ENCODE data around the gene FAM241B.

FAM241B gene

GRCh38 chr10:69662173-69662877, 32.3 kb downstream of the FAM241B start:
- ChIA-PET POLR2A (no interaction called here), CTCF (interaction anchor here (1.2 to 1.9 kb wide), 4 partner anchors 11 to 50 kb away, joined by 3 to 5 read pairs (median 4); no protein-coding TSS in a partner anchor)
- TF ChIP-seq, protein P1, sequence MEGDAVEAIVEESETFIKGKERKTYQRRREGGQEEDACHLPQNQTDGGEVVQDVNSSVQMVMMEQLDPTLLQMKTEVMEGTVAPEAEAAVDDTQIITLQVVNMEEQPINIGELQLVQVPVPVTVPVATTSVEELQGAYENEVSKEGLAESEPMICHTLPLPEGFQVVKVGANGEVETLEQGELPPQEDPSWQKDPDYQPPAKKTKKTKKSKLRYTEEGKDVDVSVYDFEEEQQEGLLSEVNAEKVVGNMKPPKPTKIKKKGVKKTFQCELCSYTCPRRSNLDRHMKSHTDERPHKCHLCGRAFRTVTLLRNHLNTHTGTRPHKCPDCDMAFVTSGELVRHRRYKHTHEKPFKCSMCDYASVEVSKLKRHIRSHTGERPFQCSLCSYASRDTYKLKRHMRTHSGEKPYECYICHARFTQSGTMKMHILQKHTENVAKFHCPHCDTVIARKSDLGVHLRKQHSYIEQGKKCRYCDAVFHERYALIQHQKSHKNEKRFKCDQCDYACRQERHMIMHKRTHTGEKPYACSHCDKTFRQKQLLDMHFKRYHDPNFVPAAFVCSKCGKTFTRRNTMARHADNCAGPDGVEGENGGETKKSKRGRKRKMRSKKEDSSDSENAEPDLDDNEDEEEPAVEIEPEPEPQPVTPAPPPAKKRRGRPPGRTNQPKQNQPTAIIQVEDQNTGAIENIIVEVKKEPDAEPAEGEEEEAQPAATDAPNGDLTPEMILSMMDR (IDR thresholded peaks at IDR 0.05; ENCODE audit: control extremely low read depth, extremely low read depth, low read depth, missing control alignments) = no peak
- no peak for DNase-seq (ENCODE audit: extremely low spot score)

- no peak for DNase-seq (ENCODE audit: extremely low spot score)
- ChIA-PET CTCF (interaction anchor here (1.2 to 1.9 kb wide), 2 partner anchors 11 to 33 kb away, joined by 3 to 5 read pairs; no protein-coding TSS in a partner anchor), POLR2A (no interaction called here)
- TF ChIP-seq, protein P1 (IDR thresholded peaks at IDR 0.05; ENCODE audit: control extremely low read depth, extremely low read depth, low read depth, missing control alignments) = no peak
These were observed 32.9 kb downstream of the FAM241B start for GRCh38 chr10:69662901-69663300.

GRCh38 chr10:69663369-69663947, 33.4 kb downstream of the FAM241B start:
- ChIA-PET POLR2A (no interaction called here), CTCF (interaction anchor here (1.2 to 1.9 kb wide), 3 partner anchors 10 to 32 kb away, joined by 3 to 5 read pairs (median 3); no protein-coding TSS in a partner anchor)
- no peak for DNase-seq (ENCODE audit: extremely low spot score)
- TF ChIP-seq, protein P1 (IDR thresholded peaks at IDR 0.05; ENCODE audit: control extremely low read depth, extremely low read depth, low read depth, missing control alignments) = no peak

DNA sequence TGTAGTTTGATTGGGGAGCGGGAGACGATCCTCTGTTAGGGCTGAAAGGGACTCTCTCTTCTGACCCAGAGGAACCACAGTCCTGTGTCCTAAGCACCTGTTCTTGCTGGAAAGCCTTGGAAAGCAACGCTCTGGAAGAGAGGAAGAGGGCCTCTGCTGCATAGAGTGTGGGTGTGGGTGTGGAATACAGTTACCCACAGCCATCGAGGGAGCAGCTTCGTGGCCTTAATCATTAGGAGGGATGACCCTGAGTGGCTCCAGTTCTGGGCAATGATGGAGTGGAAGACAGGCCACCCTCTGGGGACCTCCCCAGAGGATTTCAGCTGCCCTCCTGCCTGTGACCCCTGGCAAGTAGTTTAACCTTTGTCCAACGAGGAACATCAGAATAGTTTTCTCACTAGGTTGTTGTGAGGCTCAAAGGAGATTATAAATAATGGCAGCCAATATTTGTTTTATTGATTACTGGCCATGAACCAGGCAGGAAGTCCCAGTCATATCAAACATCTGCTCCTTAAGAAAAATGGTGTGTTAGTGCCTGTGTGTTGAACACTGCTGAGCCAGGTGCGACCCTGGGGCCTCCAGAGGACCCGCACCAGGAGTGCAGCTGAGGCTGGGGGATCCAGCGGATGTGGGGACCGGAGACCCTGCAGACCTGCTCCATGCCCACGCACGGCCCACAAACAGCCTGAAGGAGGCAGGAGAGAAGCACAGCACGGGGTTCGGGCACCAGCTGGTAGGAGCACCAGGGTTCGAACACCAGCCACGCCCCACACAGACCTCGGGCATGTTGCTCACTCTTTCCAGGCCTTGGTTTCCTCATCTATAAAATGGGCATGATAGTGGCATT, 35.6 kb downstream of the FAM241B start:
- POLR2A ChIA-PET = no interaction called here
- CTCF ChIA-PET = no interaction called here
- TF ChIP-seq, protein P1 (IDR thresholded peaks at IDR 0.05; ENCODE audit: control extremely low read depth, extremely low read depth, low read depth, missing control alignments) = no peak
- no peak for DNase-seq (ENCODE audit: extremely low spot score)

- ChIA-PET POLR2A (no interaction called here), CTCF (interaction anchor here (1.1 to 1.5 kb wide), 2 partner anchors 19 to 248 kb away, joined by 3 to 5 read pairs; no protein-coding TSS in a partner anchor)
- TF ChIP-seq, protein P1 (IDR thresholded peaks at IDR 0.05; ENCODE audit: control extremely low read depth, extremely low read depth, low read depth, missing control alignments) = no peak
- no peak for DNase-seq (ENCODE audit: extremely low spot score)
These were observed 36.7 kb downstream of the FAM241B start for GRCh38 chr10:69666756-69667155.

DNA sequence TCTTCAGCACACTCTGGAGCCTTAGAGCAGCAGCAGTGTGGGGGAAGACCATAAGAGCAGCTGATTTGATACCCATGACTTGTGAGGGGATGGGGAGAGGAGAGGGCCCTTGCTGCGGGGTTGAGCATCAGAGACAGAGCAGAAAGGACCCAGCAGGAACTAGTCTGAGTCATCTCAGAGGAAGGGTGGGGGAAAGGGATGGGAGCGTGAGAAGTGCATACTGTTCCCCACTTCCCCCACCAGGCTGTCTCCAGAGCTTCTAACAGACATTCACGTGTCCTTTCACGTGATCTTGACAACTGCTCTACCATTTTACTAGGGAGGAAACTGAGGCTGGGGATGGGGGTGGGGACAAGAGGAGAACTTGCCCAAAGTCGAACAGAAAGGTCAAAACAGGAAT, 38.7 kb downstream of the FAM241B start:
- ChIA-PET CTCF (interaction anchor here (1.3 kb wide), 1 partner anchor 11 kb away, joined by 3 read pairs; no protein-coding TSS in a partner anchor), POLR2A (no interaction called here)
- DNase-seq (ENCODE audit: extremely low spot score) = no peak
- TF ChIP-seq, protein P1 (IDR thresholded peaks at IDR 0.05; ENCODE audit: control extremely low read depth, extremely low read depth, low read depth, missing control alignments) = no peak
